HCT116 (cell line): ENCODE results near the gene PCDH9.

Experiments used
- CTCF ChIP-seq, 3 experiments: fragments of 200-600 bp in 1 of 3; sonication (generic) in 1 of 3; IDR thresholded peaks in 2 of 3; conservative IDR thresholded peaks in 1 of 3; 2 replicates each; pipeline ENCODE4 v1.5.1; 2012 to 2017; ENCODE audit warnings: low read depth in 2 of 3, low read length in 2 of 3, antibody characterized with exemption in 1 of 3, borderline replicate concordance in 1 of 3, control low read depth in 1 of 3, mild to moderate bottlenecking in 1 of 3, mixed read lengths in 1 of 3, mixed run types in 1 of 3, moderate library complexity in 1 of 3; ENCODE audit not compliant: insufficient read depth in 1 of 3
- EZH2 ChIP-seq: fragments of 200-600 bp; sonication (generic); IDR thresholded peaks from 2 replicates; pipeline ENCODE4 v1.6.1; 2017; ENCODE audit warnings: antibody characterized with exemption, mixed run types
- POLR2A ChIP-seq: IDR thresholded peaks from 2 replicates; pipeline ENCODE4 v1.7.0; 2011; ENCODE audit warnings: borderline replicate concordance; ENCODE audit not compliant: insufficient read depth, insufficient read length; ENCODE audit errors: extremely low read depth
- POLR2AphosphoS5 ChIP-seq: IDR thresholded peaks from 2 replicates; pipeline ENCODE4 v1.6.1; 2011; ENCODE audit warnings: mild to moderate bottlenecking, low read depth, low read length, moderate library complexity
- ZNF274 ChIP-seq: fragments of 200-500 bp; sonication (Bioruptor generic); IDR thresholded peaks from 2 replicates; pipeline ENCODE4 v1.6.1; 2014; ENCODE audit warnings: mild to moderate bottlenecking, low read depth, low read length, inconsistent platforms

GRCh38 chr13:66644855-66645460, 585.2 kb downstream of the PCDH9 start:
- TF ChIP-seq CTCF (IDR thresholded peaks at IDR 0.05 in 2 of 3, conservative IDR thresholded peaks at IDR 0.05 in 1 of 3; ENCODE audit: borderline replicate concordance in 1 of 3, insufficient read depth in 1 of 3, low read depth in 2 of 3, low read length in 2 of 3): no peak
- TF ChIP-seq POLR2AphosphoS5: no peak
- no peak for TF ChIP-seq ZNF274
- no peak for TF ChIP-seq POLR2A
- no peak for TF ChIP-seq EZH2
